Stimulated activated CD8-positive, alpha-beta memory T cell treated with anti-CD3 and anti-CD28 coated beads, Interleukin-7, amount 100 ng/mL, for 48 hours (primary cell): ENCODE measurements around the gene SNX8.
"Not testable (repeated sequence)": the region's sequence is repeated elsewhere in the genome, so short reads cannot be mapped to it uniquely, and the experiment has no call there.

Experiments
- DNase-seq, 2 donors: peaks; one replicate each; pipeline ENCODE4 v3.0.0-alpha.2; 2020; ENCODE audit warnings: low read depth in 1 of 2; ENCODE audit errors: extremely low read depth in 1 of 2

SNX8 gene

GRCh38 chr7:2295936-2296620 lies 18.2 kb downstream of the SNX8 start:
- DNase-seq = no peak

- DNase-seq = no peak
Measured at GRCh38 chr7:2290877-2291276, 23.4 kb downstream of the SNX8 start.

GRCh38 chr7:2289621-2290020 lies 24.6 kb downstream of the SNX8 start:
- no peak for DNase-seq

- no peak for DNase-seq
Measured at GRCh38 chr7:2289111-2289586, 25.1 kb downstream of the SNX8 start.

- DNase-seq = no peak
Measured at GRCh38 chr7:2288503-2288902, 25.7 kb downstream of the SNX8 start.

- no peak for DNase-seq
Measured at GRCh38 chr7:2287745-2288144, 26.5 kb downstream of the SNX8 start.

- DNase-seq = no peak
Measured at GRCh38 chr7:2283074-2283473, 31.2 kb downstream of the SNX8 start.

GRCh38 chr7:2282185-2282751 lies 32.0 kb downstream of the SNX8 start:
- no peak for DNase-seq

GRCh38 chr7:2281541-2281940 lies 32.7 kb downstream of the SNX8 start:
- no peak for DNase-seq

GRCh38 chr7:2280424-2280823 lies 33.8 kb downstream of the SNX8 start:
- no peak for DNase-seq

GRCh38 chr7:2279896-2280295 lies 34.3 kb downstream of the SNX8 start:
- no peak for DNase-seq

- no peak for DNase-seq
Measured at GRCh38 chr7:2278026-2278425, 36.2 kb downstream of the SNX8 start.

GRCh38 chr7:2276107-2276506 lies 38.1 kb downstream of the SNX8 start:
- no peak for DNase-seq

GRCh38 chr7:2275101-2275500 lies 39.1 kb downstream of the SNX8 start:
- no peak for DNase-seq

GRCh38 chr7:2274666-2275065 lies 39.6 kb downstream of the SNX8 start:
- DNase-seq = no peak

- DNase-seq = no peak
Measured at GRCh38 chr7:2273866-2274265, 40.4 kb downstream of the SNX8 start.

- DNase-seq = no peak
Measured at GRCh38 chr7:2272031-2272430, 42.2 kb downstream of the SNX8 start.

- no peak for DNase-seq
Measured at GRCh38 chr7:2271273-2272026, 42.8 kb downstream of the SNX8 start.

GRCh38 chr7:2270495-2270894 lies 43.7 kb downstream of the SNX8 start:
- no peak for DNase-seq

- DNase-seq = no peak
Measured at GRCh38 chr7:2269991-2270460, 44.2 kb downstream of the SNX8 start.

GRCh38 chr7:2269089-2269990 lies 44.9 kb downstream of the SNX8 start:
- not testable (repeated sequence) for DNase-seq
